MM.1S (cell line): ENCODE measurements around the gene AMIGO3.

Source experiments
- EZH2 ChIP-seq: fragments of 300-600 bp; sonication (generic); optimal IDR thresholded peaks from 2 replicates; pipeline ENCODE3; 2017; ENCODE audit warnings: low read depth, mild to moderate bottlenecking, antibody characterized with exemption, low read length, mixed read lengths
- EZH2phosphoT487 ChIP-seq: fragments of 300-600 bp; sonication (generic); IDR thresholded peaks from 2 replicates; pipeline ENCODE4 v1.6.1; 2018; ENCODE audit warnings: antibody characterized with exemption, low read length
- TF ChIP-seq, protein P1 (sequence below): fragments of 300-600 bp; sonication (generic); IDR thresholded peaks from 2 replicates; pipeline ENCODE4 v1.5.1; 2016; ENCODE audit warnings: antibody characterized with exemption, low read length, mixed read lengths

DNA sequence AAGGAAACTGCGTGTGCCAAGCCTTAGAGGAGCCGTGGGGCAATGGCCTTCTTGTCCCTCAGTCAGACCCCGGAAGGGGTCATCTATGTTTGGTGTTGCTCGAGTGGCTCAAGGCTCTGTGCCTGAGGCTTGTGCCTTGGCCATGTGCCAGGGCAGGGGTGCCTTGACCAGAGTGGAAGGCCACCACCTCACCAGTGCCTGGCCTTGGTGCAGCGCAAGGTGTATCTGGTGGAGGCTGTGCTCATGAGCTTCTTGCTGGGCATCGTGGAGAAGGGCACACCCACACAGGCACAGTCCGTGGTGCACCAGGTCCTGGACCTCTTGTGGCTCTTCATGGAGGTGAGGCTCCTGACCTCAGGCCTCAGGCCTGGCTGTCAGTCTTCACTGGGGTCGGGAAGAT lies 19.5 kb downstream of the AMIGO3 start:
- TF ChIP-seq, protein P1, sequence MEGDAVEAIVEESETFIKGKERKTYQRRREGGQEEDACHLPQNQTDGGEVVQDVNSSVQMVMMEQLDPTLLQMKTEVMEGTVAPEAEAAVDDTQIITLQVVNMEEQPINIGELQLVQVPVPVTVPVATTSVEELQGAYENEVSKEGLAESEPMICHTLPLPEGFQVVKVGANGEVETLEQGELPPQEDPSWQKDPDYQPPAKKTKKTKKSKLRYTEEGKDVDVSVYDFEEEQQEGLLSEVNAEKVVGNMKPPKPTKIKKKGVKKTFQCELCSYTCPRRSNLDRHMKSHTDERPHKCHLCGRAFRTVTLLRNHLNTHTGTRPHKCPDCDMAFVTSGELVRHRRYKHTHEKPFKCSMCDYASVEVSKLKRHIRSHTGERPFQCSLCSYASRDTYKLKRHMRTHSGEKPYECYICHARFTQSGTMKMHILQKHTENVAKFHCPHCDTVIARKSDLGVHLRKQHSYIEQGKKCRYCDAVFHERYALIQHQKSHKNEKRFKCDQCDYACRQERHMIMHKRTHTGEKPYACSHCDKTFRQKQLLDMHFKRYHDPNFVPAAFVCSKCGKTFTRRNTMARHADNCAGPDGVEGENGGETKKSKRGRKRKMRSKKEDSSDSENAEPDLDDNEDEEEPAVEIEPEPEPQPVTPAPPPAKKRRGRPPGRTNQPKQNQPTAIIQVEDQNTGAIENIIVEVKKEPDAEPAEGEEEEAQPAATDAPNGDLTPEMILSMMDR: no peak
- no peak for TF ChIP-seq EZH2
- no peak for TF ChIP-seq EZH2phosphoT487
